ENCODE results near the gene ING5.

DNA sequence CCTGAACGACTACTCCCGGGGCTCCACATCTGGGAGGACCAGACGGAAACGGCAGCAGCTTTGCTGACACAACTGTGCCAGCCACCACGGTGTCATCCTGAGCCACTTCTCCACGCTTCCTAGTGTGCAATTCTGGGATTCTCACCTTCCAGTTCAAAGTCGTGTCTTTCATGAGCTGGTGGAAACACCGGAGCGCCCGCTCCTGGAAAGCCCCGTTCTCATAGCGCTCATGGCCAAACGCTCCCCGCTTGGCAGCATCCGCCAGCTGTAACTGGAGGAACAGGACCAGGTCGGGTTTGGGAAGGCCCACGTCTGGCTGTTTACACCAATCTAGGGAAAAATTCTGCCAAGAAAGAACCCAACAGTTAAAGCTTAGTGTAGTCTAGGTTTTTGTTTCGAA is 23.5 kb upstream of the ING5 start:
- TF ChIP-seq CTCF (IDR thresholded peaks at IDR 0.05) (no peak), POLR2A (IDR thresholded peaks at IDR 0.05) (no peak)
